Measurements from ENCODE around the gene LITAF. TPM values are rescaled to one million over a fixed set of nuclear protein-coding genes. Genes with fewer than 3 reads are reported as not detected.
"Not testable (repeated sequence)": the region's sequence is repeated elsewhere in the genome, so short reads cannot be mapped to it uniquely, and the experiment has no call there.

Gene LITAF
- polyA plus RNA-seq, 2 of the 4 experiments (the other 2 are of a cell fraction): 197 to 227 TPM

DNA sequence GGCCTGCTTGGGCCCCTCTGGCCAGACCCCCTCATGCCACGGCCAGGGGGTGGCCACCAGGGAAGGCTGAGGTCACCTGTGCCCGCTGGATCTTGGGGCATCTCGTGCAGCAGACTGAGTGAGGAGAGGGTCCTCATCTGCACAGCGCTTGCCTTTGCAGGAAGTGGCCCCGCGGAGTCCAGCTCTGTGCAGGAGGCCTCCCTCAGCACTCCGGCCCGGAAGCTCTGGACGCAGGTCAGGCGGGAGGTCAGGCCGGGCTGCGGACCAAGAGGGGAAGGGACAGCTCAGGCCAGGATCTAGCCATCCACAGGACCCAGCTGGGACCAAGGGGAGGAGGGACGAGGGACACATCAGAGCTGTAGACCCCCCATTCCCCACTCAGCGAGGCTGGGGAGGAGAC lies 72.4 kb downstream of the LITAF start:
- ChIA-PET CTCF (no interaction called here), POLR2A (no interaction called here)
- no peaks in the 10 kb centered on the region for H3K4me1 ChIP-seq
- H3K4me2 ChIP-seq: no peak overlapping the region
- TF ChIP-seq, protein P1, sequence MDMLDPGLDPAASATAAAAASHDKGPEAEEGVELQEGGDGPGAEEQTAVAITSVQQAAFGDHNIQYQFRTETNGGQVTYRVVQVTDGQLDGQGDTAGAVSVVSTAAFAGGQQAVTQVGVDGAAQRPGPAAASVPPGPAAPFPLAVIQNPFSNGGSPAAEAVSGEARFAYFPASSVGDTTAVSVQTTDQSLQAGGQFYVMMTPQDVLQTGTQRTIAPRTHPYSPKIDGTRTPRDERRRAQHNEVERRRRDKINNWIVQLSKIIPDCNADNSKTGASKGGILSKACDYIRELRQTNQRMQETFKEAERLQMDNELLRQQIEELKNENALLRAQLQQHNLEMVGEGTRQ (IDR thresholded peaks at IDR 0.05): no peak
- peak overlapping the region in 1 of 2 experiments; percentile 35; a peak in 2 of 6 replicates for H3K27ac ChIP-seq
- H3K4me3 ChIP-seq: no peak overlapping the region
- H3K9me3 ChIP-seq: no peaks in the 10 kb centered on the region
- ATAC-seq (no peak), FAIRE-seq (no peak), DNase-seq (ENCODE audit: low read depth in 1 of 2, low spot score in 1 of 2) (no peak)
- WGBS (ENCODE audit: missing lambda C conversion rate): 95% methylated on average over 4 of the region's 14 CpGs

DNA sequence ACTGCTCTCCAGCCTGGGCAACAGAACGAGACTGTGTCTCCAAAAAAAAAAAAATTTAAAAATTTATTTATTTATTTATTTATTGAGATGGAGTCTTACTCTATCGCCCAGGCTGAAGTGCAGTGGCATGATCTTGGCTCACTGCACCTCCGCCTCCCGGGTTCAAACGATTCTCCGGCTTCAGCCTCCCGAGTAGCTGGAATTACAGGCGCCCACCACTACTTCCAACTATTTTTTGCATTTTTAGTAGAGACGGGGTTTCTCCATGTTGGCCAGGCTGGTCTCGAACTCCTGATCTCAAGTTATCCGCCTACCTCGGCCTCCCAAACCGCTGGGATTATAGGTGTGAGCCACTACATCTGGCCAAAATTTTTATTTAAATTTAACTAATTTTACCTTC lies 73.4 kb downstream of the LITAF start:
- H3K4me2 ChIP-seq; H3K4me3 ChIP-seq; H3K9me3 ChIP-seq; DNase-seq (ENCODE audit: low read depth in 1 of 2, low spot score in 1 of 2); ATAC-seq; POLR2A ChIA-PET; FAIRE-seq; H3K4me1 ChIP-seq; H3K27ac ChIP-seq: not testable (repeated sequence)
- 85% methylated on average over 13 of the region's 13 CpGs for WGBS (ENCODE audit: missing lambda C conversion rate)
- CTCF ChIA-PET: interaction anchor here (1.2 kb wide), 1 partner anchor 10 kb away, joined by 3 read pairs; no protein-coding TSS in a partner anchor

DNA sequence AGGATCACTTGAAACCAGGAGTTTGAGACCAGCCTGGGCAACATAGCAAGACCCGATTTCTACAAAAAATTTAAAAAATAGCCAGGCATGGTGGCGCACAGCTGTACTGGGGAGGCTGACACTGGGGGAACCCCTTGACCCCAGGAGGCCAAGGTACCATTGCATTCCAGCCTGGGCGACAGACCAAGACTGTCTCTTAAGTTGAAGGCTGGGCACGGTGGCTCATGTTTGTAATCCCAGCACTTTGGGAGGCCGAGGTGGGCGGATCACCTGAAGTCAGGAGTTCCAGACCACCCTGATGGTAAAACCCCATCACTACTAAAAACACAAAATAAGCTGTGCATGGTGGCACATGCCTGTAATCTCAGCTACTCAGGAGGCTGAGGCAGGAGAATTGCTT lies 74.9 kb downstream of the LITAF start:
- TF ChIP-seq ZFP36 (IDR thresholded peaks at IDR 0.05; ENCODE audit: borderline replicate concordance, partially characterized antibody) (no peak), POLR2A (IDR thresholded peaks at IDR 0.05; ENCODE audit: low read length) (no peak), HEYL (CRISPR knock-in tag; IDR thresholded peaks at IDR 0.05) (no peak), HOXB5 (CRISPR knock-in tag; IDR thresholded peaks at IDR 0.05) (no peak), ESRRA (IDR thresholded peaks at IDR 0.05; ENCODE audit: borderline replicate concordance, low read length) (no peak)
- TF ChIP-seq, protein P2, sequence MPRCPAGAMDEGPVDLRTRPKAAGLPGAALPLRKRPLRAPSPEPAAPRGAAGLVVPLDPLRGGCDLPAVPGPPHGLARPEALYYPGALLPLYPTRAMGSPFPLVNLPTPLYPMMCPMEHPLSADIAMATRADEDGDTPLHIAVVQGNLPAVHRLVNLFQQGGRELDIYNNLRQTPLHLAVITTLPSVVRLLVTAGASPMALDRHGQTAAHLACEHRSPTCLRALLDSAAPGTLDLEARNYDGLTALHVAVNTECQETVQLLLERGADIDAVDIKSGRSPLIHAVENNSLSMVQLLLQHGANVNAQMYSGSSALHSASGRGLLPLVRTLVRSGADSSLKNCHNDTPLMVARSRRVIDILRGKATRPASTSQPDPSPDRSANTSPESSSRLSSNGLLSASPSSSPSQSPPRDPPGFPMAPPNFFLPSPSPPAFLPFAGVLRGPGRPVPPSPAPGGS (IDR thresholded peaks at IDR 0.05): no peak
- Histone ChIP-seq H3K4me1 (no peaks in the 10 kb centered on the region), H3K9me3 (no peaks in the 10 kb centered on the region), H3K4me2 (no peak overlapping the region), H3K4me3 (no peak overlapping the region), H3K27ac (no peak overlapping the region)
- FAIRE-seq: no peak
- 99% methylated on average over 6 of the region's 6 CpGs for WGBS (ENCODE audit: missing lambda C conversion rate)
- no peak for ATAC-seq
- ChIA-PET POLR2A (no interaction called here), CTCF (interaction anchor here (0.9 to 2.3 kb wide), 2 partner anchors 105 to 130 kb away, joined by 3 to 7 read pairs; no protein-coding TSS in a partner anchor)
- DNase-seq (ENCODE audit: low read depth in 1 of 2, low spot score in 1 of 2): no peak

DNA sequence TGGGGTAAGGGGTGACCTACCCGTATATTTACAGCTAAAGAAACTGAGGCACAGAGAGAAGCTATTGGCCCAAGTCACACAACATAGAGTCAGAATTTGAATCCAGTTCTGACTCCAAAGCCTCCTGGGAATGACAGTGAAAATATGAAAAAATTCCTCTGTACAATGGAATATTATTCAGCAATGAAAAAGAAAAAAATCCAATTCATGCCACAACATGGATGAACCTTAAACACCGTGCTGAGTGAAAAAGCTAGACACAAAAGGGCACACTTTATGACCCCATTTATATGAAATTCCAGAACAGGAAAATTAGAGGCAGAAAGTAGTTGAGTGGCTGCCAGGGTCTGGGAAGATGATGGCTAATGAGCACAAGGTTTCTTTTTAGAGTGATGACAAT lies 75.4 kb downstream of the LITAF start:
- Histone ChIP-seq H3K9me3 (no peaks in the 10 kb centered on the region), H3K27ac (no peak overlapping the region), H3K4me1 (no peaks in the 10 kb centered on the region), H3K4me2 (no peak overlapping the region), H3K4me3 (no peak overlapping the region)
- ChIA-PET CTCF (interaction anchor here (1.1 to 2.3 kb wide), 4 partner anchors 21 to 116 kb away, joined by 3 to 7 read pairs (median 3); no protein-coding TSS in a partner anchor), POLR2A (no interaction called here)
- no peak for DNase-seq (ENCODE audit: low read depth in 1 of 2, low spot score in 1 of 2)
- no peak for FAIRE-seq
- 50% methylated on average over 2 of the region's 2 CpGs for WGBS (ENCODE audit: missing lambda C conversion rate)
- ATAC-seq: no peak
- TF ChIP-seq MAFK (IDR thresholded peaks at IDR 0.05; ENCODE audit: partially characterized antibody) (no peak), CHD4 (IDR thresholded peaks at IDR 0.05; ENCODE audit: borderline replicate concordance) (0 out of 2 replicates have a peak, but pooled peaks have one; percentile 28), RFX5 (IDR thresholded peaks at IDR 0.05) (no peak), KDM1A (IDR thresholded peaks at IDR 0.05; ENCODE audit: low read depth) (0 out of 2 replicates have a peak, but pooled peaks have one; percentile 39), MAZ (IDR thresholded peaks at IDR 0.05; ENCODE audit: borderline replicate concordance, low read depth, low read length) (no peak), HDAC2 (IDR thresholded peaks at IDR 0.05) (0 out of 2 replicates have a peak, but pooled peaks have one; percentile 58), FOSL2 (IDR thresholded peaks at IDR 0.05) (no peak), FOSL2 (CRISPR knock-in tag; IDR thresholded peaks at IDR 0.05) (no peak), HOXB13 (CRISPR knock-in tag; IDR thresholded peaks at IDR 0.05; ENCODE audit: low read depth) (no peak), CHD2 (IDR thresholded peaks at IDR 0.05; ENCODE audit: low read length, partially characterized antibody) (no peak), JUN (IDR thresholded peaks at IDR 0.05) (no peak)
- TF ChIP-seq, protein P3, sequence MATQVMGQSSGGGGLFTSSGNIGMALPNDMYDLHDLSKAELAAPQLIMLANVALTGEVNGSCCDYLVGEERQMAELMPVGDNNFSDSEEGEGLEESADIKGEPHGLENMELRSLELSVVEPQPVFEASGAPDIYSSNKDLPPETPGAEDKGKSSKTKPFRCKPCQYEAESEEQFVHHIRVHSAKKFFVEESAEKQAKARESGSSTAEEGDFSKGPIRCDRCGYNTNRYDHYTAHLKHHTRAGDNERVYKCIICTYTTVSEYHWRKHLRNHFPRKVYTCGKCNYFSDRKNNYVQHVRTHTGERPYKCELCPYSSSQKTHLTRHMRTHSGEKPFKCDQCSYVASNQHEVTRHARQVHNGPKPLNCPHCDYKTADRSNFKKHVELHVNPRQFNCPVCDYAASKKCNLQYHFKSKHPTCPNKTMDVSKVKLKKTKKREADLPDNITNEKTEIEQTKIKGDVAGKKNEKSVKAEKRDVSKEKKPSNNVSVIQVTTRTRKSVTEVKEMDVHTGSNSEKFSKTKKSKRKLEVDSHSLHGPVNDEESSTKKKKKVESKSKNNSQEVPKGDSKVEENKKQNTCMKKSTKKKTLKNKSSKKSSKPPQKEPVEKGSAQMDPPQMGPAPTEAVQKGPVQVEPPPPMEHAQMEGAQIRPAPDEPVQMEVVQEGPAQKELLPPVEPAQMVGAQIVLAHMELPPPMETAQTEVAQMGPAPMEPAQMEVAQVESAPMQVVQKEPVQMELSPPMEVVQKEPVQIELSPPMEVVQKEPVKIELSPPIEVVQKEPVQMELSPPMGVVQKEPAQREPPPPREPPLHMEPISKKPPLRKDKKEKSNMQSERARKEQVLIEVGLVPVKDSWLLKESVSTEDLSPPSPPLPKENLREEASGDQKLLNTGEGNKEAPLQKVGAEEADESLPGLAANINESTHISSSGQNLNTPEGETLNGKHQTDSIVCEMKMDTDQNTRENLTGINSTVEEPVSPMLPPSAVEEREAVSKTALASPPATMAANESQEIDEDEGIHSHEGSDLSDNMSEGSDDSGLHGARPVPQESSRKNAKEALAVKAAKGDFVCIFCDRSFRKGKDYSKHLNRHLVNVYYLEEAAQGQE (IDR thresholded peaks at IDR 0.05): no peak
- TF ChIP-seq, protein P4, sequence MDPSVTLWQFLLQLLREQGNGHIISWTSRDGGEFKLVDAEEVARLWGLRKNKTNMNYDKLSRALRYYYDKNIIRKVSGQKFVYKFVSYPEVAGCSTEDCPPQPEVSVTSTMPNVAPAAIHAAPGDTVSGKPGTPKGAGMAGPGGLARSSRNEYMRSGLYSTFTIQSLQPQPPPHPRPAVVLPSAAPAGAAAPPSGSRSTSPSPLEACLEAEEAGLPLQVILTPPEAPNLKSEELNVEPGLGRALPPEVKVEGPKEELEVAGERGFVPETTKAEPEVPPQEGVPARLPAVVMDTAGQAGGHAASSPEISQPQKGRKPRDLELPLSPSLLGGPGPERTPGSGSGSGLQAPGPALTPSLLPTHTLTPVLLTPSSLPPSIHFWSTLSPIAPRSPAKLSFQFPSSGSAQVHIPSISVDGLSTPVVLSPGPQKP (IDR thresholded peaks at IDR 0.05; ENCODE audit: low read depth, low read length): no peak
- TF ChIP-seq, protein P5, sequence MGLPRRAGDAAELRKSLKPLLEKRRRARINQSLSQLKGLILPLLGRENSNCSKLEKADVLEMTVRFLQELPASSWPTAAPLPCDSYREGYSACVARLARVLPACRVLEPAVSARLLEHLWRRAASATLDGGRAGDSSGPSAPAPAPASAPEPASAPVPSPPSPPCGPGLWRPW (IDR thresholded peaks at IDR 0.05): no peak
- TF ChIP-seq, protein P6, sequence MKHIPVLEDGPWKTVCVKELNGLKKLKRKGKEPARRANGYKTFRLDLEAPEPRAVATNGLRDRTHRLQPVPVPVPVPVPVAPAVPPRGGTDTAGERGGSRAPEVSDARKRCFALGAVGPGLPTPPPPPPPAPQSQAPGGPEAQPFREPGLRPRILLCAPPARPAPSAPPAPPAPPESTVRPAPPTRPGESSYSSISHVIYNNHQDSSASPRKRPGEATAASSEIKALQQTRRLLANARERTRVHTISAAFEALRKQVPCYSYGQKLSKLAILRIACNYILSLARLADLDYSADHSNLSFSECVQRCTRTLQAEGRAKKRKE (CRISPR knock-in tag; IDR thresholded peaks at IDR 0.05; ENCODE audit: low read depth): no peak

All from A549 (cell line).